ENCODE results near the gene DIP2C. TPM values are rescaled to one million over a fixed set of nuclear protein-coding genes. Genes with fewer than 3 reads are reported as not detected.
A peak's percentile ranks its signal among the peaks of the same experiment; 100 is the strongest.

DIP2C gene, protein sequence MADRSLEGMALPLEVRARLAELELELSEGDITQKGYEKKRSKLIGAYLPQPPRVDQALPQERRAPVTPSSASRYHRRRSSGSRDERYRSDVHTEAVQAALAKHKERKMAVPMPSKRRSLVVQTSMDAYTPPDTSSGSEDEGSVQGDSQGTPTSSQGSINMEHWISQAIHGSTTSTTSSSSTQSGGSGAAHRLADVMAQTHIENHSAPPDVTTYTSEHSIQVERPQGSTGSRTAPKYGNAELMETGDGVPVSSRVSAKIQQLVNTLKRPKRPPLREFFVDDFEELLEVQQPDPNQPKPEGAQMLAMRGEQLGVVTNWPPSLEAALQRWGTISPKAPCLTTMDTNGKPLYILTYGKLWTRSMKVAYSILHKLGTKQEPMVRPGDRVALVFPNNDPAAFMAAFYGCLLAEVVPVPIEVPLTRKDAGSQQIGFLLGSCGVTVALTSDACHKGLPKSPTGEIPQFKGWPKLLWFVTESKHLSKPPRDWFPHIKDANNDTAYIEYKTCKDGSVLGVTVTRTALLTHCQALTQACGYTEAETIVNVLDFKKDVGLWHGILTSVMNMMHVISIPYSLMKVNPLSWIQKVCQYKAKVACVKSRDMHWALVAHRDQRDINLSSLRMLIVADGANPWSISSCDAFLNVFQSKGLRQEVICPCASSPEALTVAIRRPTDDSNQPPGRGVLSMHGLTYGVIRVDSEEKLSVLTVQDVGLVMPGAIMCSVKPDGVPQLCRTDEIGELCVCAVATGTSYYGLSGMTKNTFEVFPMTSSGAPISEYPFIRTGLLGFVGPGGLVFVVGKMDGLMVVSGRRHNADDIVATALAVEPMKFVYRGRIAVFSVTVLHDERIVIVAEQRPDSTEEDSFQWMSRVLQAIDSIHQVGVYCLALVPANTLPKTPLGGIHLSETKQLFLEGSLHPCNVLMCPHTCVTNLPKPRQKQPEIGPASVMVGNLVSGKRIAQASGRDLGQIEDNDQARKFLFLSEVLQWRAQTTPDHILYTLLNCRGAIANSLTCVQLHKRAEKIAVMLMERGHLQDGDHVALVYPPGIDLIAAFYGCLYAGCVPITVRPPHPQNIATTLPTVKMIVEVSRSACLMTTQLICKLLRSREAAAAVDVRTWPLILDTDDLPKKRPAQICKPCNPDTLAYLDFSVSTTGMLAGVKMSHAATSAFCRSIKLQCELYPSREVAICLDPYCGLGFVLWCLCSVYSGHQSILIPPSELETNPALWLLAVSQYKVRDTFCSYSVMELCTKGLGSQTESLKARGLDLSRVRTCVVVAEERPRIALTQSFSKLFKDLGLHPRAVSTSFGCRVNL (N-terminal part only)
- 1 to 10 TPM; 1.6 to 1.7 TPM for total RNA-seq

DNA sequence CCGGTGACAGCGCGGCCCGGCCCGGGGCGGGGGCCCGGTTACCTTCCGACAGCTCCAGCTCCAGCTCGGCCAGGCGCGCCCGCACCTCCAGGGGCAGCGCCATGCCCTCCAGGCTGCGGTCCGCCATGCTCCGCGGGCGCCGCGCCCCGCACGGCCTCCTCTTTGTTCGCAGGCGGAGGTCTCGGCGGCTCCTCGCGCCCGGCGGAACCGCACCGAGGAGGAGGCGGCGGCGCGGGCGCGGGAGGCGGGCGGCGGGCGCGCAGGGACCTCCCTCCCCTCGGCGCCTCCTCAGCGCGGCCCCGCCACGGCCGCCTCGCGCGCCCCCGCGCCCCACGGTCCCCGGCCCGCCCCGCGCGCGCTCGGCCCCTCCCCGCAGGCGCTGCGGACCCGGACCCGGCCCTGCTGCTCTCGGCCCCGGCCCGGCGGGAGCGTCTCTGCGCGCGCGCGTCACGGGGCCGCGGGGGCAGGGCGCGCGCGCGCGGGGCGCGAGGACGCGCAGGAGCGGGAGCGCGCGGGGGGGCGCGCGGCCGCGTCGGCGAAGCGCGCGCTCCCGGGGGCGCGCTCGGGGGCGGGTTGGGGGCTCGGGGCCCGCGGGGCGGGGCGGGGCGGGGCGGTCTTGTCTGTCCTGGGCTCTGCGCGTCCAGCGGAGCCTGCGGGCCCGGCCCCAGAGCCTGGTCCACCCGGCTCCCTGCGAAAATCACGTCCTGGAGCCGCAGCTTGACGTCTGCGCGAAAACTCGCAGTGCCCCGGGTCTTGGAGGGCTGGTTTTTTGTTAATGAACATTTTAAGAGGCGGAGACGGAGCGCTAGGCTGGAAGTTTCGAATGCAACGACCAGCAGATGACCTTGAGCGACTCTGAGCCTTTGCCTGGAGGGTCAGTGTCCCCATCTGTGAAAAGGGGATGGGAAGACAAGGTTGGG lies at the start of gene DIP2C:
TSS of gene DIP2C (minus strand) at position 217 of the 920 bp plus-strand sequence. CDS start at position 127, 90 bp downstream.
- H3K4me3 Mint-ChIP-seq: peak within 1 kb of the TSS; percentile 46
- H3K36me3 Mint-ChIP-seq: no peaks in the 10 kb centered on the region
- H3K27ac Mint-ChIP-seq: no peak within 1 kb of the TSS
- ATAC-seq (ENCODE audit: low read depth) (no peak), DNase-seq (no peak)
- H3K27me3 Mint-ChIP-seq: peaks cover 42% of the 10 kb centered on the region
- H3K4me1 Mint-ChIP-seq: peaks cover 3% of the 10 kb centered on the region
- POLR2A ChIA-PET: no interaction called here
- H3K9me3 Mint-ChIP-seq: no peaks in the 10 kb centered on the region

DNA sequence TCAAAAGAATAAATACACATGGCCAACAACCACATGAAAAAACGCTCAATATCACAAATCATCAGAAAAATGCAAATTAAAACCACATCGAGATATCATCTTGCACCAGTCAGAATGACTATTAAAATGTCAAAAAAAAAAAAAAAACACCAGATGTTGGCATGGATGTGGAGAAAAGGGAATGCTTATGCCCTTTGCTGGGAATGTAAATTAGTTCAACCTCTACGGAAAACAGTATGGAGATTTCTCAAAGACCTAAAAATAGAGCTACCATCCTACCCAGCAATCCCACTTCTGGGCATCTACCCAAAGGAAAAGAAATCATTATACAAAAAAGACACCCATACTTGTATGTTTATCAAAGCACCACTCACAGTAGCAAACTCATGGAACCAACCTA lies 45.0 kb upstream of the DIP2C start:
- POLR2A ChIA-PET: no interaction called here
- H3K36me3 Mint-ChIP-seq: peaks cover 2% of the 10 kb centered on the region
- no peak for DNase-seq
- H3K27me3 Mint-ChIP-seq: no peaks in the 10 kb centered on the region
- H3K9me3 Mint-ChIP-seq: peaks cover 2% of the 10 kb centered on the region
- no peak overlapping the region for H3K27ac Mint-ChIP-seq
- H3K4me3 Mint-ChIP-seq: no peak overlapping the region
- H3K4me1 Mint-ChIP-seq: no peaks in the 10 kb centered on the region
- no peak for ATAC-seq (ENCODE audit: low read depth)

DNA sequence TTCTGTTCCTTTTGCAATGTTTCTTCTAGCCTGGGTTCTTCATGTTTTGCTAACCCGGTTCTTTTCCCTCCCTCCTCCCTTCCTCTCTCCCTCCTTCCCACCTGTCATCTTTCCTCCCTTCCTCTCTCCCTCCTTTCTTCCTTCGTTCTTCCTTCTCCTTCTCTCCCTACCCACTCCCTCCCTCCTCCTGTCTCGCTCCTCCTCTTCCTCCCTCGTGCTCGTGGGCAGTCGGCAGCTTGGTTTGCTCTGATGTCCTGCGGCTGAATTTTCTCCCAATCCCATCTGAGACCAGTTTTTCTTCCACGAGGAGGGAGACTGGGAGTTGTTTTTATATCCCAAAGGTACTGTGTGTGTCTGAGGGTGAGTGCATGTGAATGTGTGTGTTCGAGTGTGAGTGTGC lies 43.6 kb upstream of the DIP2C start:
- no peaks in the 10 kb centered on the region for H3K27me3 Mint-ChIP-seq
- ATAC-seq (ENCODE audit: low read depth): no peak
- DNase-seq: no peak
- POLR2A ChIA-PET: no interaction called here
- H3K27ac Mint-ChIP-seq: no peak overlapping the region
- peaks cover 2% of the 10 kb centered on the region for H3K36me3 Mint-ChIP-seq
- no peaks in the 10 kb centered on the region for H3K4me1 Mint-ChIP-seq
- H3K9me3 Mint-ChIP-seq: peaks cover 2% of the 10 kb centered on the region
- no peak overlapping the region for H3K4me3 Mint-ChIP-seq

DNA sequence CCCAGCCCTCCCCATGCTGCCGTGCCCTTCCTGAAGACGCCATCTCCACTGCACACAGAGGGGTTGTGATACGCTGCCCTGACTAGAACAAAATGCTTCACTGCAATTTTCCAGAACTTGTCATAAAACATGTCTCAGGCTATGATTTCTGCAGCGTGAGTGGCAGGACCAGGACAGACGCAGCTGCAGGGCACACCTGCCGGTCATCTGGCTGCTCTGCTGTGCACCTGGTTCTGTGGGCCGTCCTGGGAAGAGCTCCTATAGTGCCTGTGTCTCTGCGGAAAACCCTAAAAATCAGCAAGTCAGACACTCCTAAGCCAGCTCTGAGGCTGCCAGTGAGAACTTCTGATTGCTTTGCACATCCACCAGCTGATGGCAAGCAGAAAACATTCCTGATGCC lies 39.7 kb upstream of the DIP2C start:
- H3K27ac Mint-ChIP-seq: no peak overlapping the region
- POLR2A ChIA-PET: no interaction called here
- no peaks in the 10 kb centered on the region for H3K36me3 Mint-ChIP-seq
- DNase-seq: no peak
- H3K4me1 Mint-ChIP-seq: no peaks in the 10 kb centered on the region
- no peak overlapping the region for H3K4me3 Mint-ChIP-seq
- H3K27me3 Mint-ChIP-seq: no peaks in the 10 kb centered on the region
- no peaks in the 10 kb centered on the region for H3K9me3 Mint-ChIP-seq
- no peak for ATAC-seq (ENCODE audit: low read depth)

DNA sequence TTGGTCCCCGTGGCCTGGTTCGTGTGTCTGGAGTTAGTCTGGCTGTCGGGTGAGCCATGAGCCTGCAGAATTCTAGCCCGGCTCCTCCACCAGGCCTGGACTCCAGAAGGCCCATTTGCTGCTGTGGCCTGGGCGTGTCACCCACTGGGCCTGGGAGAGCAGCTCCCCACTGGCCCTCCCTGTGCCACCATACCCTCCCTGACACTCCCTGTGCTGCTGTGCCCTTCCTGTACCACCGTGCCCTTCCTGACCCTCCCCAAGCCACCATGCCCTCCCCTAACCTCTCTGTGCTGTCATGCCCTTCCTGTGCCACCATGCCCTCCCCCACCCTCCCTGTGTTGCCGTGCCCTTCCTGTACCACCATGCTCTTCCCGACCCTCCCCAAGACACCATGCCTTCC lies 39.1 kb upstream of the DIP2C start:
- no peaks in the 10 kb centered on the region for H3K9me3 Mint-ChIP-seq
- H3K4me1 Mint-ChIP-seq: no peaks in the 10 kb centered on the region
- DNase-seq (no peak), ATAC-seq (ENCODE audit: low read depth) (no peak)
- no peak overlapping the region for H3K27ac Mint-ChIP-seq
- H3K4me3 Mint-ChIP-seq: no peak overlapping the region
- H3K36me3 Mint-ChIP-seq: no peaks in the 10 kb centered on the region
- no peaks in the 10 kb centered on the region for H3K27me3 Mint-ChIP-seq
- POLR2A ChIA-PET: no interaction called here

DNA sequence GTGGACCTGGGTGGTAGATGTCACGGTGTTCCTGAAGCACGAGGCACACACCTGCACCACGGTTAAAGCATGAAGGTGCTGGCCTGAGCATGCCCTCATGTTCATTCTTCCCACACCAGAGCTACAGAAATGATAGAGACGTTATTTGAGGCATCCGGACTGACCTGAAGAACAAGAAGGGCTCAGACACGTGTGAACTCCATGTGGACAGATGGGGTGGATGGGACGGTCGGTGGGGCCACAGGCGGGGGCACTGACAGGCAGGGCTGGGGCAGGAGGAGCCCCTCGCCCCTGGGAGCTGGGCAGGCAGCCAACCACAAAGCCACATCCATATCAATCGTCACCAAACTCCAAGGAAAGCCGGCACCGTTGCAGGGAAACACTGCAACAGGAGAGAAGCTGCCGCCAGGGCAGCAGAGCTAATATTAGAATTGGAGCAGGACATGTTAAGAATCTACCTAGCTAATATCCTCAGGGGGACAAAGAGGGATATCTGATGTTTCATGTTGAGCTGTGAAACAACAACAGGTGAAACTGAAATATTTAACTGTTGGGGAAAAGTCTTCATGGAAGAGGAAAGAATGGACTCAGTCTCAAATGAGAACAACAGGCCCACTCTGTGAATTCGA lies 37.8 kb upstream of the DIP2C start:
- Mint-ChIP-seq H3K9me3 (no peaks in the 10 kb centered on the region), H3K27me3 (no peaks in the 10 kb centered on the region), H3K36me3 (no peaks in the 10 kb centered on the region), H3K27ac (no peak overlapping the region), H3K4me3 (no peak overlapping the region), H3K4me1 (no peaks in the 10 kb centered on the region)
- POLR2A ChIA-PET: no interaction called here
- no peak for ATAC-seq (ENCODE audit: low read depth)
- no peak for DNase-seq

DNA sequence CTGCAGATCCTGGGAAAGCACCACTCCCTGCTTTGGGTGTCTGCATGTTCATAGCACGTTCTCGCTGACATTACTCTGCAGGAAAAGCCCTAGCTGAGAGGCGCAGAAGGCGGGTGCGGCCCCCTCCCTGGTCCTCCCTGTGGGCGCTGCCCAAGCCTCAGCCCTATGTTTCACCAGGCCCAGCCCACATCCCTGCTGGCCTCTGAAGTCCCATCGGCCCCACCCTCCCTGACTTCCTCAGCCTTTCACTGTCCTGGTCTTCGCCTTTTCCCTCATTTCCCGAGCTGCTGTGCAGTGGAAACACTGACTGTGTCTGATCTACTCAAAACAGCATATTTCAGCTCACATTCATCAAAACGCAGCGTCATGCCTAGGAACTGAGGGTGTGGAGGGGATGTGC lies 36.3 kb upstream of the DIP2C start:
- H3K4me1 Mint-ChIP-seq: no peaks in the 10 kb centered on the region
- H3K4me3 Mint-ChIP-seq: no peak overlapping the region
- ATAC-seq (ENCODE audit: low read depth): no peak
- H3K27me3 Mint-ChIP-seq: no peaks in the 10 kb centered on the region
- no peaks in the 10 kb centered on the region for H3K36me3 Mint-ChIP-seq
- H3K27ac Mint-ChIP-seq: no peak overlapping the region
- no peaks in the 10 kb centered on the region for H3K9me3 Mint-ChIP-seq
- no peak for DNase-seq
- POLR2A ChIA-PET: no interaction called here

DNA sequence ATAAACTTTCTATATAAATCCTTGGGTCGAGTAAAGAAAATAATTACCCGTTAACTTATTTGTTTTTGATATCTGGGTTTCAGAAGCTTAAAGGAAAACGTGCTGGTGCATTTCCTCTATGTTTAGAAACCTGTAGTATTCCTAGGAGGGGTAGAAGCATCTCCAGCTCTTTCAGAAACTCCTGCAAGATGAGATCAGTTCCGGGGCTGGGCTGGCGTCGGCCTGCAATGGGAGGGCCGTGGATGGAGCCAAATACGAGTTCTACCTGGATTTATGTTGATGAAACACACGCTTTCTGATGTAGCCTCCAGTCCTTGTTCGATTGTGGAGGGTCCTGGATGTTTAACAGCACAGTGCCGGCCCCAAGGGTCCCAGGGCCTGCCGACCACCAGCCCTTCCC lies 35.8 kb upstream of the DIP2C start:
- no peaks in the 10 kb centered on the region for H3K4me1 Mint-ChIP-seq
- no peak overlapping the region for H3K4me3 Mint-ChIP-seq
- POLR2A ChIA-PET: no interaction called here
- H3K9me3 Mint-ChIP-seq: no peaks in the 10 kb centered on the region
- no peaks in the 10 kb centered on the region for H3K27me3 Mint-ChIP-seq
- no peaks in the 10 kb centered on the region for H3K36me3 Mint-ChIP-seq
- H3K27ac Mint-ChIP-seq: no peak overlapping the region
- ATAC-seq (ENCODE audit: low read depth) (no peak), DNase-seq (no peak)

DNA sequence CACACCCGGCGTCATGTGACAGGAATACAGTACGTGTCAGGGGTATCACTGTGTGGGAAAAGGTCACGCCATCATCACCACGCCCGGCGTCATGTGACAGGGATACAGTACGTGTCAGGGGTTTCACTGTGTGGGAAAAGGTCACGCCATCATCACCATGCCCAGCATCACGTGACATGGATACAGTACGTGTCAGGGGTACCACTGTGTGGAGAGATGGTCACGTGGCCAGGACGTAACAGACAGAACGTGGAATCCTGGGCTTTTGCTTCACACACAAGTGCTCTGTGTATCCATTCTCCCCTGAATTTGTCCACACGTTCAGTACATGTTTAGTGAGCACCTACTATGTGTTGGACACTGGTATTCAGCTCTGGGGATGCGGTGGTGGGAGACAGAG lies 34.5 kb upstream of the DIP2C start:
- Mint-ChIP-seq H3K4me1 (no peaks in the 10 kb centered on the region), H3K9me3 (no peaks in the 10 kb centered on the region), H3K27me3 (no peaks in the 10 kb centered on the region), H3K27ac (no peak overlapping the region), H3K36me3 (no peaks in the 10 kb centered on the region), H3K4me3 (no peak overlapping the region)
- no peak for ATAC-seq (ENCODE audit: low read depth)
- POLR2A ChIA-PET: no interaction called here
- DNase-seq: no peak

DNA sequence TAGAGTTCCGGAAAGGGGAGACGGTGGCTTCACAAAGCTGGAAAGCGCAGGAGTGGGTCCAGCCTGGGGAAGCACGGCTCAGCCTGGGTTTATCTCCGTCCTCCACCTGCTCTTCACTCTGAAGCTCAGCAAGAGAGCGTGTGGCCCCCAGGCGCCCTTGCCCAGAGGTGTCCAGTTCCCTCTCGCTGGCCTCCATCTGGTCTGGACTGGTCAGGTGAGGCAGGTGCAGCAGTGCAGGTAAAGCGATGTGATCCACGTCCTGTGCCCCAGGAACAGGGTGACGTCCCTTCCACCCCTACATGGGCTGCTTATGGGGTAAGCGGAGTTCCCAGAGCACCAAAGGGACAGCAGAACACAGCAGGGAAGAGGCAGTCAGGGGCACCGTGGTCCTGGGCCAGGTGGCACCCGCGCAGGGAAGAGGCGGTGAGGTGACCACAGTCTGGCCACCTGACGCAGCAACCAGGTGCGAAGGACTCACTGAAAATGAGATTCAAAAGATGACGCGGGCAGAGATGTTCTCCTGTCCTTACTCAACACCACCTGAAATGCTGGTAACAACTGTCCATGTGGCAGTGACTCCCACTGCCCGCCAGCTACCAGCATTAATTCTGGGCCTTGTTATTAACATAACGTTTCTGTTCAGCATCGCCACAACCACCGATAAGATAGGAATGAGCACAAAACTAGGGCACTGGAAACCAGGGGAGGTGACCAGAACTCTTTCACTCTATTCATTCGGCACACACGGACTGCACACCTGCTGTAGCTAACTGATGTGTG lies 33.0 kb upstream of the DIP2C start:
- Mint-ChIP-seq H3K27me3 (peaks cover 3% of the 10 kb centered on the region), H3K4me3 (no peak overlapping the region), H3K9me3 (no peaks in the 10 kb centered on the region), H3K4me1 (no peaks in the 10 kb centered on the region), H3K36me3 (no peaks in the 10 kb centered on the region), H3K27ac (no peak overlapping the region)
- POLR2A ChIA-PET: no interaction called here
- no peak for ATAC-seq (ENCODE audit: low read depth)
- DNase-seq: no peak

DNA sequence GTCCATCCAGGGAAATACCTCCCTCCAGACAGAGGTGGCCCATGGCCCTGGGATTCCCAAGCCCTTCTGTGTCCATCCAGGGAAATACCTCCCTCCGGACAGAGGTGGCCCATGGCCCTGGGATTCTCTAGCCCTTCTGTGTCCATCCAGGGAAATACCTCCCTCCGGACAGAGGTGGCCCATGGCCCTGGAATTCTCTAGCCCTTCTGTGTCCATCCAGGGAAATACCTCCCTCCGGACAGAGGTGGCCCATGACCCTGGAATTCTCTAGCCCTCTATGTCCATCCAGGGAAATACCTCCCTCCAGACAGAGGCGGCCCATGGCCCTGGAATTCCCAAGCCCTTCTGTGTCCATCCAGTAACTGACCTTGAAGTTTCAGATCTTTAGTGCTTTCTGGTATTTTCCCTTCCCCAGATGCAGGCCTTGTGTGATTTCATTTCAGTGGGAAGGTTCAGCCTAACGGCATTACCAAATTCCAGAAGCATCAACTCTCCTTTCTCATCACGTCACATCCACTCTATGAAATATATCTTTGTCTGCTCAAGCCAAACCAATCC lies 28.8 kb upstream of the DIP2C start:
- no peak overlapping the region for H3K27ac Mint-ChIP-seq
- no peak for ATAC-seq (ENCODE audit: low read depth)
- POLR2A ChIA-PET: no interaction called here
- no peak for DNase-seq
- no peaks in the 10 kb centered on the region for H3K36me3 Mint-ChIP-seq
- peaks cover 5% of the 10 kb centered on the region for H3K27me3 Mint-ChIP-seq
- peaks cover 9% of the 10 kb centered on the region for H3K9me3 Mint-ChIP-seq
- no peak overlapping the region for H3K4me3 Mint-ChIP-seq
- no peaks in the 10 kb centered on the region for H3K4me1 Mint-ChIP-seq

DNA sequence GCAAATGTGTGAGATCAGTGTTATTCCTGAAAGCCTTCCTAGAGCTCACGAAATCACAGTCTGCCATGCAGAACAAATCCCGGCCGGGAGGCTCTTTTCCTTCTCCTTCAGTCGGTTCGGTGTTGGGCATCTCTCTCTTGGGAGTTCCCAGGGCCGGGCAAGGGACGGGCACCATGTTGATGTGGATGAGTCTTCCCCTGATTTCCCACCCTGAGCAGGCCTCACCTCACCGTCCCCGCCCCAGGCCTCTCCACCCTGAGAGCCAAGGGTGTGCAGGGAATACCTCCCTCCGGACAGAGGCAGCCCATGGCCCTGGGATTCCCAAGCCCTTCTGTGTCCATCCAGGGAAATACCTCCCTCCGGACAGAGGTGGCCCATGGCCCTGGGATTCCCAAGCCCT lies 28.0 kb upstream of the DIP2C start:
- no peaks in the 10 kb centered on the region for H3K4me1 Mint-ChIP-seq
- H3K27me3 Mint-ChIP-seq: peaks cover 5% of the 10 kb centered on the region
- H3K36me3 Mint-ChIP-seq: no peaks in the 10 kb centered on the region
- ATAC-seq (ENCODE audit: low read depth) (no peak), DNase-seq (no peak)
- H3K4me3 Mint-ChIP-seq: no peak overlapping the region
- H3K27ac Mint-ChIP-seq: no peak overlapping the region
- POLR2A ChIA-PET: no interaction called here
- peaks cover 9% of the 10 kb centered on the region for H3K9me3 Mint-ChIP-seq

Measured in activated naive CD8-positive, alpha-beta T cell treated with anti-CD3 and anti-CD28 coated beads, Interleukin-2, amount 10 ng/mL, durations not matched to agents 7 days and 5 days (primary cell).